T-helper 2 cell treated with Interferon-gamma antibody and Interleukin-4, amounts not matched to agents 5 μg/mL and 100 μg/mL, for 36 hours (primary cell): ENCODE data around the gene SFMBT2.

Experiments used
- DNase-seq: peaks from one replicate; pipeline ENCODE4 v3.0.0; 2021; ENCODE audit warnings: low spot score
- H3K27ac Mint-ChIP-seq: one replicate; pipeline ENCODE4 v1.8.0; 2021; ENCODE audit warnings: mild to moderate bottlenecking, mixed read lengths
- H3K27me3 Mint-ChIP-seq: one replicate; pipeline ENCODE4 v1.8.0; 2021; ENCODE audit warnings: low read depth, mixed read lengths
- H3K36me3 Mint-ChIP-seq: one replicate; pipeline ENCODE4 v1.8.0; 2021; ENCODE audit warnings: low read depth, mixed read lengths
- H3K4me1 Mint-ChIP-seq: one replicate; pipeline ENCODE4 v1.8.0; 2021; ENCODE audit warnings: low read depth, mixed read lengths
- H3K4me3 Mint-ChIP-seq: one replicate; pipeline ENCODE4 v1.8.0; 2022; ENCODE audit warnings: mild to moderate bottlenecking, moderate library complexity, mixed read lengths
- H3K9me3 Mint-ChIP-seq: one replicate; pipeline ENCODE4 v1.8.0; 2021; ENCODE audit warnings: mixed read lengths

SFMBT2 gene

DNA sequence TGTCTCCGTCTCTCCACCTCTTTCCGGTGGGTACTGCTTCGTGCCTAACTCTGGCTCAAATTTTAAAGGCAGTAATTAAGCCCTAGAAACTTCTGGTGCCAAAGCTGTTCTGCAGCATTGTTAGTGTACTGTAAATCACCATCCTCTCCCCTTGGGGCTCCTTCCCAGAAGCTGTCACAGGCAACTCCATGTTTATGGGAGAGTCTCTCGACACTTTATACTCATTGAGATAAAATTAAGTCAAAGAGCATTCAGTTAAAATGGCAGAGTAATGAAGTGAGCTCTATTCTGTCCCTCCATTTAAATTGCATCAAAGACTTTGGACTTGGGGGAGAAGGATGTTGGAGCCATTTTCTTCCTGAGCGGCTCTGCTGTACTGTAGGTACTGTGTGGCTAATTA is 274.8 kb downstream of the SFMBT2 start:
- no peak for DNase-seq
- Mint-ChIP-seq H3K27ac (no peak overlapping the region), H3K27me3 (peaks cover 17% of the 10 kb centered on the region), H3K36me3 (no peaks in the 10 kb centered on the region), H3K9me3 (peaks cover 5% of the 10 kb centered on the region), H3K4me1 (peaks cover 5% of the 10 kb centered on the region), H3K4me3 (no peak overlapping the region)

DNA sequence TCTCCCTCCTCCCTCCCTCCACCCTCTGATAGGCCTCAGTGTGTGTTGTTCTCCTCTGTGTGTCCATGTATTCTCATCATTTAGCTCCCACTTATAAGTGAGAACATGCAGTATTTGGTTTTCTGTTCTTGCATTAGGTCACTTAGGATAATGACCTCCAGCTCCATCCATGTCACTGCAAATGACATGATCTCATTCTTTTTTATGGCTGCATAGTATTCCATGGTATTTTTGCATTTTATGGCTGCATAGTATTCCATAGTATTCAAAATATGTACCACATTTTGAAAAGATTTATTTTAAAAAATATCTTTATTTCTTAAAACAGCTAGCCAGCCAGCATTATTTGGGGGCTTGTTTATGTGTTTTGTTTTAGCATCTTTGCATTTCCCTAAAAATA is 275.6 kb downstream of the SFMBT2 start:
- Mint-ChIP-seq H3K27me3 (peaks cover 21% of the 10 kb centered on the region), H3K9me3 (peaks cover 5% of the 10 kb centered on the region), H3K27ac (no peak overlapping the region), H3K36me3 (no peaks in the 10 kb centered on the region), H3K4me3 (no peak overlapping the region), H3K4me1 (peaks cover 5% of the 10 kb centered on the region)
- DNase-seq: no peak

DNA sequence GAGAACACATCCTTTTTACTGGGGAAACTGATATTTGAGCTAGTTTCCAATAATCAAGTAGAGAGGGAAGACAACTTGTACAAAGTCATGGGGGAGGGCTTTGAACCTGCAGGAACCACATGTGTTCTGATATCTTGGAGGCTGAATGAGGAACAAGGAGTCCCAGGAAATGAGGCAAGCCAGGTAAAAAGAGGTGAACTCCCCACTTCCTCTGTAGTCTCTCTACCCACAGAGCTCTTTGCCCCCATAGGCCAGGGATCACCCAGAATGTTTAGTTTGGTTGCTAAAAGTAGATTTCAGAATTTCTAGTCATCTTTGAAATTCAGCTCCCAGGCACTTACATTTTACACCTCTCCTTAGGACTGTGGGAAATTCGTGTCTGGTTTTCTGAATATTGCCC is 276.4 kb downstream of the SFMBT2 start:
- Mint-ChIP-seq H3K36me3 (no peaks in the 10 kb centered on the region), H3K27me3 (peaks cover 27% of the 10 kb centered on the region), H3K4me3 (no peak overlapping the region), H3K9me3 (peaks cover 5% of the 10 kb centered on the region), H3K27ac (no peak overlapping the region), H3K4me1 (peaks cover 5% of the 10 kb centered on the region)
- no peak for DNase-seq

DNA sequence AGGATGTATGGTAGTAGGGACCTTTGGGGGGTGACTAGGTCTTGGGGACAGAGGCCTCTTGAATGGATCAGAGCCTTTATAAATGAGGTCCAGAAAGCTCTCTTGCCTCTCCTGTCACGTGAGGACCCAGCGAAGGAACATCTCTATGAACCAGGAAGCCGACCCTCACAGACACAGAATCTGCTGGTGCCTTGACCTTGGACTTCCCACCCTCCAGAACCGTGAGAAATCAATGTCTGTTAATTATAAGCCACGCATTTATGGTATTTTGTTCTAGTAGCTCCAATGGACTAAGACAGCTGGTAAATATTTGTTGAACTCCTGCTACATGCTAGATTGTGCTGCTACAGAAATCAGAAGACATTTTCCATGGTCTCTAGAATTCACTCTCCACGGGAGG is 276.9 kb downstream of the SFMBT2 start:
- Mint-ChIP-seq H3K4me1 (peaks cover 5% of the 10 kb centered on the region), H3K9me3 (peaks cover 5% of the 10 kb centered on the region), H3K27ac (no peak overlapping the region), H3K36me3 (no peaks in the 10 kb centered on the region), H3K27me3 (peaks cover 31% of the 10 kb centered on the region), H3K4me3 (no peak overlapping the region)
- DNase-seq: no peak

DNA sequence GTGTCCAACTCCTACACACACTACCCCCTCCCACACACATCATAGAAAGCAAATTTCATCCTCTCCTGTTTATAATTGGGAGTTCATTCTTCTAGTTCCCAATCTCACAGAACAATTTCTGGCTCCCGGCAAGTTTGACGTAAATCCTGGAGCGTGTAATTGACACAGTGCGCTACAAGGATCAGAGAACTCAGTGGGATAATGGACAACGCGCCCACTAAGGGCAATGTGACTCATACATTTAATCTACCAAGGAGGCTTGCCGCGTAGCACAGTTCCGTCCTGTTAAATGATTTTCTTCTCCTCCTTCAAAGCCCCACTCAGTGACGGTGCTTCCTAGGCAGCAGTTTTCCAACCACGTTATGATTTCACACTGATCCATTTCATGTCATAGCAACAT is 277.6 kb downstream of the SFMBT2 start:
- DNase-seq: no peak
- Mint-ChIP-seq H3K9me3 (peaks cover 5% of the 10 kb centered on the region), H3K36me3 (no peaks in the 10 kb centered on the region), H3K27ac (no peak overlapping the region), H3K27me3 (peaks cover 37% of the 10 kb centered on the region), H3K4me3 (no peak overlapping the region), H3K4me1 (peaks cover 5% of the 10 kb centered on the region)

DNA sequence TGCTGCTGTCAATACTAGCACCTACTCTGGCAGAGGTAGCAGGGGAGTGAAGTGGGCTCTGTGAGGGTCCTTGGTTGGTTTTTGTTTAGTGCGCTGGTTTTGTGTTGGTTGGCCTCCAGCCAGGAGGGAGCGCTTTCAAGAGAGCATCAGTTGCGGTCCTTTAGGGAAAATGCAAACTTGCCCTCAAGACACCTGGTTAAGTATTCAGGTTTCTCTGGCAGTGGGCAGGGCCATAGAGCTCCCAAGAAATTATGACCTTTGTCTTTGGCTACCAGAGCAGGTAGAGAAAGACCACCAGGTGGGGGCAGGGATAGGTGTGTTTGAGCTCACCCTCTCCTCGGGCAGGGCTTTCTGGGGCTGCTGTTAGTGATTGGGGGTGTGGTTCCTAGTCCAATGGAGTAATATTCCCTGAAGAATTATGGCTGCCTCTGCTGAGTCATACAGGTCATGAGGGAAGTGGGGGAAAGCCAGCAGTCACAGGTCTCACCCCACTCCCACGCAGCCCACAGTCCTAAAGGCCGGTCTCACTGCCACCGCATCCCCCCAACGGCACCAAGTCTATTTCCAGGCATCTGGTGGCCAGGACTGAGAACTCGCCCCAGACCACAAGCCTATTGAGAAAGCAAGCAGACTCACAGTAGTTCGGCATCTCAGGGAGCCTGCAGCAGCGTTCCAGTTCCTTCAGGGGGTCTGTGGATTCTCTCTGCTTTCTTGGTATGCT is 280.5 kb downstream of the SFMBT2 start:
- H3K36me3 Mint-ChIP-seq: no peaks in the 10 kb centered on the region
- H3K4me3 Mint-ChIP-seq: no peak overlapping the region
- peaks cover 5% of the 10 kb centered on the region for H3K4me1 Mint-ChIP-seq
- DNase-seq: no peak
- H3K27ac Mint-ChIP-seq: no peak overlapping the region
- peaks cover 49% of the 10 kb centered on the region for H3K27me3 Mint-ChIP-seq
- H3K9me3 Mint-ChIP-seq: peaks cover 5% of the 10 kb centered on the region

GRCh38 chr10:7123774-7124173 is 287.1 kb downstream of the SFMBT2 start:
- DNase-seq: no peak
- Mint-ChIP-seq H3K9me3 (no peaks in the 10 kb centered on the region), H3K4me3 (no peak overlapping the region), H3K36me3 (no peaks in the 10 kb centered on the region), H3K4me1 (peaks cover 4% of the 10 kb centered on the region), H3K27me3 (peaks cover 57% of the 10 kb centered on the region), H3K27ac (no peak overlapping the region)

- peaks cover 4% of the 10 kb centered on the region for H3K4me1 Mint-ChIP-seq
- no peaks in the 10 kb centered on the region for H3K9me3 Mint-ChIP-seq
- H3K27ac Mint-ChIP-seq: peak overlapping the region; percentile 41
- no peak overlapping the region for H3K4me3 Mint-ChIP-seq
- DNase-seq: no peak
- no peaks in the 10 kb centered on the region for H3K36me3 Mint-ChIP-seq
- H3K27me3 Mint-ChIP-seq: peaks cover 54% of the 10 kb centered on the region
These were observed 288.3 kb downstream of the SFMBT2 start for GRCh38 chr10:7122561-7122960.

DNA sequence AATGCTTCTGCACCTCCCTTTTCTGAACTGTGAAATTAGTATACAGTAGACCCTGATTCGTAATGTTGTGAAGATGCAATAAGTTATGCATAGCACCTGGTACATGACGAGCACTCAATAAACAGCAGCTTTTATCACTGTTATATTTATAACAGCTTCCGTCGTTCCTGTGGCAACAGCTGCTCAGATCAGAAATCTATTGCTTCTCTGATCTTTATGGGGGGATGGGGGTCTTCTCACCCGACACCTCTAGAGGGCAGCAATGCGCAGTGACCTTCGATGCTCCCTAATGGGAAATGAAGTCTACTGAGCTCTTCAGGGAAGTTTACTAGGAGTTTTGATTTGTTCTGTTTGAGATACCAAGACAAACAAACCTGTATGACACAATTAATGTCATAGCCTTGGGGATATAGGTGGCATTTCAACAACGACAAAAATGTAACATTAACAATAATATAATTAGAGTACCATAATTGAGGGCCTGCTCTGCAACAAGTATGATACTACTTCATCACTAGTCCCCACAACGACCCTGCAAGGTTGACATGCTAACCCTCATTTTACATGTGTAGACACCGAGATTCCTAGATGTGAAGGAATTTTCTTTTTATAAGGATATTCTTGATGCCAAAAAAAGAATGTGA is 289.6 kb downstream of the SFMBT2 start:
- Mint-ChIP-seq H3K4me3 (no peak overlapping the region), H3K27me3 (peaks cover 49% of the 10 kb centered on the region), H3K36me3 (no peaks in the 10 kb centered on the region), H3K27ac (no peak overlapping the region), H3K4me1 (peaks cover 4% of the 10 kb centered on the region), H3K9me3 (no peaks in the 10 kb centered on the region)
- DNase-seq: peak; percentile 40

GRCh38 chr10:7119325-7120015 is 291.4 kb downstream of the SFMBT2 start:
- peaks cover 34% of the 10 kb centered on the region for H3K27me3 Mint-ChIP-seq
- no peaks in the 10 kb centered on the region for H3K36me3 Mint-ChIP-seq
- H3K4me3 Mint-ChIP-seq: no peak overlapping the region
- H3K27ac Mint-ChIP-seq: no peak overlapping the region
- DNase-seq: no peak
- H3K4me1 Mint-ChIP-seq: peaks cover 4% of the 10 kb centered on the region
- no peaks in the 10 kb centered on the region for H3K9me3 Mint-ChIP-seq

DNA sequence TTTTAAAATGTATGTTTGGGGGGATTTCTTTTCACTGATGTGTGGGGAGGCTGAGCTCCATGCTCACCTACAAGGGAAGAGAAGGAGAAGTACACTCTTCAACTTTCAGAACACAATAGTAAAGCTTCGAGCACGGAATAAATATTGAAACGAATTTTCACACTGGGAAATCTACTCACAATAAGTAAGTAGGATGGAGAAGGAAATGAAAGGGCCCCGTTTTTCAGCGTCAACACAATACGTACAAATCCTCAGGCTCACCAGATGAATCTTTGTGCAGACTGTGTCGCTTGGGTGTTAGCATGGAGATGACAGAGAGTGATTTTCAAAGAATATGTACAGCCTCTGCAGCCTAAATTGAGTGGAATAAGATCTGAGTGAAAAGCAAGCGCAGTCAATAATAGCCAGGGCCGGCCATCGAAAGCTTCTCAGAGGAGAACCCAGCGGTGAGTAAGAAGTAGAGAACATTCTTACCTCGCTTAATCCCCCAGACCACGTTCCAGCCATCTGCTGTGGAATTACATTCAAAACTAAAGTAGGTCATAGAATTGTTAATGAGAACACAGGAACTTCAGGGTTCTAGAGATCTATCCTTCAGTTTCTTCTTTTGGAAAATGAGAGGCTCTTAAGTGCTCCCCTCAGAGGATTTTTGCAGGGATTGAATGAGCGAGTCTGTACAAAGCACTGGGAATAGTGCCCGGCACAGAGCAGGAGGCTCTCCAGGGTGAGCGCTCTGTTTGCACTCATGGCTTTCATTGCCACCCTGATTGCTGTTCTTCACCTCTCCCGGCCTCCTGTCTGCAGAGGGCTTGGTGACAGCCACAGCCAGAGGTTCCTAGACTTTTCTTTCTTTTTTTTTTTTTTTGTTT is 292.8 kb downstream of the SFMBT2 start:
- Mint-ChIP-seq H3K4me3 (no peak overlapping the region), H3K4me1 (peaks cover 4% of the 10 kb centered on the region), H3K36me3 (no peaks in the 10 kb centered on the region), H3K9me3 (no peaks in the 10 kb centered on the region), H3K27ac (no peak overlapping the region), H3K27me3 (peaks cover 21% of the 10 kb centered on the region)
- no peak for DNase-seq

- no peak overlapping the region for H3K4me3 Mint-ChIP-seq
These were observed 293.5 kb downstream of the SFMBT2 start for GRCh38 chr10:7117177-7117799.

GRCh38 chr10:7111561-7111960 is 299.3 kb downstream of the SFMBT2 start:
- peaks cover 8% of the 10 kb centered on the region for H3K27me3 Mint-ChIP-seq
- H3K9me3 Mint-ChIP-seq: peaks cover 5% of the 10 kb centered on the region
- H3K36me3 Mint-ChIP-seq: no peaks in the 10 kb centered on the region
- no peak for DNase-seq
- no peak overlapping the region for H3K27ac Mint-ChIP-seq
- H3K4me3 Mint-ChIP-seq: no peak overlapping the region
- peaks cover 4% of the 10 kb centered on the region for H3K4me1 Mint-ChIP-seq

More at GRCh38 chr10:7117177-7117799, 293.5 kb downstream of the SFMBT2 start:
- H3K27ac Mint-ChIP-seq: no peak overlapping the region
- H3K36me3 Mint-ChIP-seq: no peaks in the 10 kb centered on the region
- peaks cover 20% of the 10 kb centered on the region for H3K27me3 Mint-ChIP-seq
- no peaks in the 10 kb centered on the region for H3K9me3 Mint-ChIP-seq
- peaks cover 4% of the 10 kb centered on the region for H3K4me1 Mint-ChIP-seq
- no peak for DNase-seq
